K562 (cell line): ENCODE measurements around the gene FAF2. TPM values are rescaled to one million over a fixed set of nuclear protein-coding genes. Genes with fewer than 3 reads are reported as not detected.

ENCODE experiments used
- ATAC-seq: fragments of 200-7000 bp; cut with Tn5 transposase; 3 replicates; pipeline ENCODE4 v1.9.1; 2020; ENCODE audit warnings: moderate library complexity
- BruUV-seq: library from RNA; stranded (reverse); fragments of 400-500 nt; replicated peaks from 2 replicates; lab custom pipeline; 2021; lab: Mats Ljungman, UMichigan
- CTCF ChIA-PET: fragments of 300-600 bp; formaldehyde crosslinking; extraction: SDS; loops from one replicate; lab custom pipeline; 2021; ENCODE audit warnings: low intra/inter-chr PET ratio; lab: Yijun Ruan, JAX
- POLR2A ChIA-PET: fragments of 300-600, 350-650 bp; sonication (Branson Sonifier 250); formaldehyde crosslinking; extraction: SDS; loops from one replicate; lab custom pipeline; 2021; ENCODE audit warnings: antibody characterized with exemption, inconsistent platforms; lab: Yijun Ruan, JAX
- DNase-seq, 4 experiments: peaks; one replicate each; pipeline versions ENCODE4 v3.0.0 to v3.0.0-alpha.2; 2011 to 2018; ENCODE audit warnings: low spot score in 3 of 4, mixed read lengths in 3 of 4; ENCODE audit errors: extremely low read depth in 1 of 4
- FAIRE-seq: peaks from 2 replicates; lab custom pipeline; 2011; peaks lifted over from hg19 to GRCh38; lab: Jason Lieb, UNC
- H2AFZ ChIP-seq: 2 replicates; pipeline ENCODE4 v1.6.0; 2011; ENCODE audit warnings: low read depth, low read length, control low read depth, inconsistent platforms
- H3K27ac ChIP-seq: fragments of 200-600 bp; 3 replicates; pipeline ENCODE4 v1.8.0; 2011; ENCODE audit warnings: low read depth, mild to moderate bottlenecking, control low read depth, inconsistent platforms, low read length, moderate library complexity, mixed read lengths; ENCODE audit errors: extremely low read depth
- H3K27me3 ChIP-seq, 2 experiments: fragments of 300-600 bp in 1 of 2; 2 replicates in 1 of 2; 3 replicates in 1 of 2; pipeline versions ENCODE4 v1.6.0 to v1.8.0; 2011; ENCODE audit warnings: inconsistent platforms in 2 of 2, low read length in 2 of 2, mild to moderate bottlenecking in 1 of 2, mixed read lengths in 1 of 2, moderate library complexity in 1 of 2; ENCODE audit not compliant: control insufficient read depth in 2 of 2, insufficient read depth in 2 of 2
- H3K36me3 ChIP-seq: fragments of 300-600 bp; 3 replicates; pipeline ENCODE4 v1.8.0; 2011; ENCODE audit warnings: mild to moderate bottlenecking, low read length, inconsistent platforms; ENCODE audit not compliant: control insufficient read depth, insufficient read depth
- H3K4me1 ChIP-seq, 2 experiments: fragments of 200-600 bp in 1 of 2; replicated peaks in 1 of 2; 2 replicates in 1 of 2; 3 replicates in 1 of 2; pipeline versions ENCODE4 v1.5.1 to v1.8.0; 2011; ENCODE audit warnings: inconsistent platforms in 2 of 2, low read length in 2 of 2, mild to moderate bottlenecking in 1 of 2, mixed read lengths in 1 of 2, moderate library complexity in 1 of 2; ENCODE audit not compliant: control insufficient read depth in 2 of 2, insufficient read depth in 2 of 2
- H3K4me2 ChIP-seq: 2 replicates; pipeline ENCODE4 v1.6.1; 2011; ENCODE audit warnings: low read length, control low read depth, inconsistent platforms, mixed read lengths; ENCODE audit not compliant: insufficient read depth
- H3K4me3 ChIP-seq: fragments of 200-600 bp; sonication (generic), shearing (Covaris generic); 2 replicates; pipeline ENCODE4 v1.5.1; 2016; ENCODE audit warnings: control low read depth, inconsistent platforms
- H3K79me2 ChIP-seq: fragments of 200-600 bp; 3 replicates; pipeline ENCODE4 v1.8.0; 2011; ENCODE audit warnings: low read length, inconsistent platforms; ENCODE audit not compliant: control insufficient read depth, insufficient read depth
- H3K9ac ChIP-seq, 2 experiments: 2 replicates each; pipeline versions ENCODE4 v1.6.0 to v1.6.1; 2011; ENCODE audit warnings: low read depth in 2 of 2, low read length in 2 of 2, control low read depth in 1 of 2, inconsistent platforms in 1 of 2, mild to moderate bottlenecking in 1 of 2, mixed read lengths in 1 of 2; ENCODE audit not compliant: insufficient read depth in 1 of 2
- H3K9me1 ChIP-seq: one replicate; pipeline ENCODE4 v1.6.0; 2011; ENCODE audit warnings: inconsistent platforms, mild to moderate bottlenecking, low read length, moderate library complexity; ENCODE audit not compliant: control insufficient read depth, insufficient read depth
- H3K9me3 ChIP-seq: replicated peaks from 2 replicates; pipeline ENCODE4 v1.5.1; 2011; ENCODE audit warnings: low read depth, low read length, inconsistent platforms; ENCODE audit not compliant: control insufficient read depth, insufficient read depth
- H4K20me1 ChIP-seq: replicated peaks from 2 replicates; pipeline ENCODE4 v1.6.1; 2011; ENCODE audit warnings: low read length, inconsistent platforms, mixed read lengths; ENCODE audit not compliant: control insufficient read depth, insufficient read depth
- BCLAF1 ChIP-seq, 2 experiments: fragments of 450-650 bp in 1 of 2; IDR thresholded peaks; 2 replicates each; pipeline ENCODE4 v1.6.1; 2011 to 2017; ENCODE audit warnings: low read depth in 2 of 2, antibody characterized with exemption in 1 of 2, borderline replicate concordance in 1 of 2, low read length in 1 of 2, mild to moderate bottlenecking in 1 of 2, mixed read lengths in 1 of 2; ENCODE audit not compliant: control insufficient read depth in 1 of 2
- BCOR ChIP-seq: fragments of 450-650 bp; IDR thresholded peaks from 2 replicates; pipeline ENCODE4 v1.6.1; 2016
- CCAR2 ChIP-seq: fragments of 200-400 bp; formaldehyde crosslinking; IDR thresholded peaks from 2 replicates; pipeline ENCODE4 v1.6.1; 2017; ENCODE audit warnings: mild to moderate bottlenecking, low read depth, low read length
- CREM ChIP-seq: IDR thresholded peaks from 2 replicates; pipeline ENCODE4 v1.6.1; 2014; ENCODE audit warnings: antibody characterized with exemption, low read depth
- FOXA1 ChIP-seq: fragments of 450-650 bp; IDR thresholded peaks from 2 replicates; pipeline ENCODE4 v1.6.1; 2016; ENCODE audit warnings: mild to moderate bottlenecking, borderline replicate concordance
- HNRNPL ChIP-seq: fragments of 200-400 bp; formaldehyde crosslinking; IDR thresholded peaks from 2 replicates; pipeline ENCODE4 v1.6.1; 2017; ENCODE audit warnings: low read depth, mild to moderate bottlenecking, low read length
- JUND ChIP-seq, 2 experiments: IDR thresholded peaks; 2 replicates in 1 of 2; 3 replicates in 1 of 2; pipeline ENCODE4 v1.6.1; 2011; ENCODE audit warnings: borderline replicate concordance in 2 of 2, low read depth in 2 of 2, low read length in 2 of 2, improper control_type of control experiment in 1 of 2, missing biosample characterization in 1 of 2, missing genetic modification characterization in 1 of 2, missing genetic modification reagents in 1 of 2
- NONO ChIP-seq, 2 experiments: fragments of 200-400 bp in 1 of 2; fragments of 450-650 bp in 1 of 2; formaldehyde crosslinking in 1 of 2; IDR thresholded peaks; 2 replicates each; pipeline ENCODE4 v1.6.1; 2017; ENCODE audit warnings: low read depth in 2 of 2, mild to moderate bottlenecking in 2 of 2, moderate library complexity in 2 of 2, low read length in 1 of 2
- POLR2AphosphoS2 ChIP-seq: IDR thresholded peaks from 2 replicates; pipeline ENCODE4 v1.6.1; 2012; ENCODE audit warnings: low read length, improper control_type of control experiment
- POLR2H ChIP-seq: IDR thresholded peaks from 2 replicates; pipeline ENCODE4 v1.6.1; 2016; ENCODE audit warnings: missing genetic modification characterization, low read depth, mild to moderate bottlenecking, control low read depth, missing compliant biosample characterization, moderate library complexity
- RBBP5 ChIP-seq: fragments of 200-600 bp; sonication (generic); IDR thresholded peaks from 2 replicates; pipeline ENCODE4 v1.6.1; 2012; ENCODE audit warnings: borderline replicate concordance, mild to moderate bottlenecking, low read length, control low read depth, inconsistent platforms; ENCODE audit not compliant: insufficient read depth, poor library complexity, severe bottlenecking
- RUNX1 ChIP-seq: sonication (generic); IDR thresholded peaks from 2 replicates; pipeline ENCODE4 v1.6.1; 2016; ENCODE audit warnings: antibody characterized with exemption, low read depth
- TGIF2 ChIP-seq: sonication (generic); formaldehyde crosslinking; IDR thresholded peaks from 2 replicates; pipeline ENCODE4 v1.8.1; 2022; ENCODE audit warnings: mild to moderate bottlenecking, missing genetic modification reagents, moderate library complexity
- ZNF444 ChIP-seq: fragments of 250-450 bp; sonication (Bioruptor Pico); IDR thresholded peaks from 2 replicates; pipeline ENCODE4 v1.4.0; 2020; ENCODE audit warnings: mild to moderate bottlenecking, moderate library complexity
- ZNF668 ChIP-seq: fragments of 250-450 bp; sonication (Bioruptor Pico); IDR thresholded peaks from 2 replicates; pipeline ENCODE4 v1.8.0; 2022; ENCODE audit warnings: mild to moderate bottlenecking, inconsistent platforms
- WGBS: fragments of 100-300 bp; shearing (Covaris generic); methylation state at CpG from one replicate; pipeline ENCODE4 v1.1.6; 2016; ENCODE audit warnings: low coverage, mixed read lengths; ENCODE audit not compliant: insufficient coverage; ENCODE audit errors: missing lambda C conversion rate; 5-methylcytosine and 5-hydroxymethylcytosine counted together
- in situ Hi-C: fragments of 300-500 bp; cut with MboI; formaldehyde crosslinking; loops from 4 replicates; pipeline ENCODE4 v1.15.0; 2018; ENCODE audit warnings: inconsistent platforms, mixed read lengths
- intact Hi-C: fragments of 100-400 bp; cut with micrococcal nuclease; formaldehyde crosslinking; loops from 2 replicates; pipeline ENCODE4 v1.14.2; 2022
- polyA plus RNA-seq, 8 experiments: library from polyadenylated mRNA; depleted of rRNA in 4 of 8; stranded (reverse) in 5 of 8; unstranded in 3 of 8; fragments of >200 nt; fragmentation: Nextera tagmentation in 2 of 8; fragmentation: Illumina TruSeq in 1 of 8; extraction: Ambion mirVana in 2 of 8; extraction: Trizol in 1 of 8; gene quantifications; 2 replicates each; pipeline versions ENCODE4 v1.2.1 to v1.2.3, GENCODE V29; 2011 to 2014; ENCODE audit warnings: inconsistent platforms in 1 of 8, missing spikeins in 1 of 8
- total RNA-seq, 7 experiments: library from RNA; depleted of rRNA in 6 of 7; stranded (reverse); fragments of >200 nt in 6 of 7; fragmentation: Illumina TruSeq in 2 of 7; extraction: Trizol in 2 of 7; gene quantifications; 2 replicates each; pipeline versions ENCODE4 v1.2.1 to v1.2.3, GENCODE V29; 2011 to 2021; ENCODE audit warnings: low replicate concordance in 1 of 7
- TF ChIP-seq, protein P1 (sequence below): sonication (generic); formaldehyde crosslinking; IDR thresholded peaks from 2 replicates; pipeline ENCODE4 v1.8.1; 2022; ENCODE audit warnings: missing genetic modification reagents

The FAF2 gene
- total and polyA plus RNA-seq, 9 of the 15 experiments (the other 6 are each of a cell fraction or from before 2014, with no cell fraction given), result 25.0 to 44.6 (median 36.1) TPM

DNA sequence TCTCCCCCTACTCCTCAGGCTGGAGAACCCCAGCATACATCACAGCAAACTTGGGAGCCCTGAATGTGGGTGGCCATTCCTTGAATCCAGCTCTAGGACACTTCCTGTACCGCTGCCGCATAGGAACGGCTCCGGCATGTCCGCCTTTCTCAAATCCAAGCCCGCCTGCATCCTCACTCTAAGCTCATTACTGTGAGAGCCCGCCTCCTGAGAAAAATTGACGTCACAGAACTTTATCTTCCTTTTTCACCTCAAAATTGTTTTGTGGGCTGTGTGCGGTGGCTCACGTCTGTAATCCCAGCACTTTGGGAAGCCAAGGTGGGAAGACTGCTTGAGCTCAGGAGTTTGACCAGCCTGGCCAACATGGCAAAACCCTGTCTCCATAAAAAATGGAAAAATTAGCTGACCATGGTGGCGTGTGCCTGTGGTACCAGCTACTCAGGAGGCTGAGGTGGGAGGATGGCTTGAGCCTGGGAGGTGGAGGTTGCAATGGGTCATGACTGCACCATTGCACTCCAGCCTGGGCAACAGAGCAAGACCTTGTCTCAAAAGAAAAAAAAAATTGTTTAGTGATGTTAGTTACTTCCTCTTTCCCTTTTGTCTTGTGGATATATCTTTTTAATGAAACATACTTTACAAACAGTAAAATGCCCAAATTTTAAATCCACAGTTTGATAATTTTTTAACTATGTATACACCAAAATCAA is 66.2 kb downstream of the FAF2 start:
- Histone ChIP-seq H3K9me3 (no peaks in the 10 kb centered on the region), H3K4me2 (peak overlapping the region; percentile 72), H2AFZ (peak overlapping the region; percentile 94), H3K79me2 (no peaks in the 10 kb centered on the region), H4K20me1 (no peaks in the 10 kb centered on the region), H3K9ac (peak overlapping the region in 1 of 2 experiments; percentile 83; a peak in 1 of 4 replicates), H3K27me3 (peaks cover 0 to 2% of the 10 kb centered on the region in 2 experiments; a peak in 1 of 5 replicates), H3K9me1 (no peaks in the 10 kb centered on the region), H3K4me1 (peaks cover 9 to 11% of the 10 kb centered on the region in 2 experiments; a peak in 4 of 5 replicates), H3K4me3 (no peak overlapping the region), H3K36me3 (peaks cover 3% of the 10 kb centered on the region; the same call in 1 of the 3 replicates), H3K27ac (no peak overlapping the region)
- ChIA-PET POLR2A (interaction anchor here (0.6 to 1.7 kb wide), 4 partner anchors 13 to 23 kb away, joined by 3 to 8 read pairs (median 4); partner anchors contain the start of gene RNF44), CTCF (no interaction called here)
- in situ Hi-C loops (no loop called here), intact Hi-C loops (no loop called here)
- FAIRE-seq (no peak), DNase-seq (peak in 2 of 4 experiments; percentile 38 to 45), ATAC-seq (peak; percentile 74)
- 11% methylated on average over 11 of the region's 11 CpGs for WGBS
- no TSS peak for BruUV-seq
- TF ChIP-seq CREM (peak; percentile 59; the same call in 1 of the 2 replicates), BCOR (0 out of 2 replicates have a peak, but pooled peaks have one; percentile 13), TGIF2 (CRISPR knock-in tag) (no peak), BCLAF1 (IDR thresholded peaks at IDR 0.05; ENCODE audit: borderline replicate concordance in 1 of 2, control insufficient read depth in 1 of 2, low read depth in 2 of 2, low read length in 1 of 2) (no peak), ZNF444 (no peak), JUND (IDR thresholded peaks at IDR 0.05; ENCODE audit: borderline replicate concordance, low read depth, low read length) (0 out of 2 replicates have a peak, but pooled peaks have one; percentile 2), JUND (tag; IDR thresholded peaks at IDR 0.05; ENCODE audit: borderline replicate concordance, low read depth, low read length) (no peak), HNRNPL (no peak), RBBP5 (no peak), POLR2AphosphoS2 (no peak), ZNF668 (CRISPR knock-in tag) (no peak), RUNX1 (no peak), NONO (IDR thresholded peaks at IDR 0.05; ENCODE audit: low read depth in 2 of 2, low read length in 1 of 2) (no peak), POLR2H (no peak), CCAR2 (no peak), FOXA1 (no peak)
- TF ChIP-seq, protein P1, sequence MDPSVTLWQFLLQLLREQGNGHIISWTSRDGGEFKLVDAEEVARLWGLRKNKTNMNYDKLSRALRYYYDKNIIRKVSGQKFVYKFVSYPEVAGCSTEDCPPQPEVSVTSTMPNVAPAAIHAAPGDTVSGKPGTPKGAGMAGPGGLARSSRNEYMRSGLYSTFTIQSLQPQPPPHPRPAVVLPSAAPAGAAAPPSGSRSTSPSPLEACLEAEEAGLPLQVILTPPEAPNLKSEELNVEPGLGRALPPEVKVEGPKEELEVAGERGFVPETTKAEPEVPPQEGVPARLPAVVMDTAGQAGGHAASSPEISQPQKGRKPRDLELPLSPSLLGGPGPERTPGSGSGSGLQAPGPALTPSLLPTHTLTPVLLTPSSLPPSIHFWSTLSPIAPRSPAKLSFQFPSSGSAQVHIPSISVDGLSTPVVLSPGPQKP, result no peak
